Measurements from ENCODE around the gene CCDC40. TPM values are rescaled to one million over a fixed set of nuclear protein-coding genes. Genes with fewer than 3 reads are reported as not detected.

The CCDC40 gene
- total and polyA plus RNA-seq, 10 of the 15 experiments (the other 5 are each of a cell fraction or from before 2014, with no cell fraction given): 0.06 to 0.10 TPM; not detected in 8

DNA sequence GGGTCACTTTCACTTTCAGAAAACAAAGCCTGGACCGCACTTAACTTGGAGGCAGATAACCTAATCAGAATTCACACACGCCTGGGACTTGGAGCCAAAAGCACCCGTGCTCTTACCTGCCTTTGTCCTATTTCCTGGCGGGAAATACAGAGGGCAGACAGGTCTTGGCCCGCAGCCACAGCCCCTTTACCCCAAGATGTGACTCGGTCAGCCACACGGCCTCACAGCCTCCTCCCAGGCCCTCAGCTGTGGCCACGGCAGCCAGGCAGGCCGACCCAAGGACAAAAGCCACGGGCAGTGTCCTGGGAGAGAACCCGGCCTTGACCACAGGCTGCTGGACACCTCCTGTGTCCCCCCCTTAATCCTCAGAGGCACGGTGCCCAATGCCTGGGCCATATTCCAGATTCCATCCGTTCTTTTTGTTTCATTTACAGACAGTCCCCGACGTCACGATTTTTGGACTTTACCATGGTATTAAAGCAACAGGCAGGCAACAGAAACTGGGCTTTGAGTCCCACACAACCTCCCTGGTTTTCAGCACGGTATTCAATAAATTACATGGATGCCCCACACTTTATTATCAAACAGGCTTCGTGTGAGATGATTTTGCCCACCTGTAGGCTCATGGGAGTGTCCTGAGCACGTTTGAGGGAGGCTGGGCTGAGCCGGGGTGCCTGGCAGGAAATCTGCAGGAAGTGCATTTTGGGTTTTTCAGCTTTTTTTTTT is 34.8 kb downstream of the CCDC40 start:
- ATAC-seq: no peak
- Histone ChIP-seq H3K79me2 (ENCODE audit: control insufficient read depth, insufficient read depth, low read length) (no peaks in the 10 kb centered on the region), H3K9me3 (replicated peaks; ENCODE audit: control insufficient read depth, insufficient read depth, low read length) (no peaks in the 10 kb centered on the region), H3K4me2 (ENCODE audit: control insufficient read depth, insufficient read depth) (no peak overlapping the region), H3K27ac (ENCODE audit: control insufficient read depth, insufficient read depth) (no peak overlapping the region), H2AFZ (ENCODE audit: control insufficient read depth, low read depth, low read length) (no peak overlapping the region), H3K4me3 (no peak overlapping the region), H3K36me3 (ENCODE audit: control insufficient read depth in 2 of 2, insufficient read depth in 2 of 2, low read length in 1 of 2) (no peaks in the 10 kb centered on the region), H3K27me3 (replicated peaks in 1 of 2; ENCODE audit: control insufficient read depth in 2 of 2, insufficient read depth in 2 of 2, low read length in 1 of 2) (no peaks in the 10 kb centered on the region; a peak in 1 of 4 replicates), H3K4me1 (ENCODE audit: control insufficient read depth, insufficient read depth, low read length) (no peaks in the 10 kb centered on the region), H3K9ac (ENCODE audit: control insufficient read depth, insufficient read depth, low read length) (no peak overlapping the region), H4K20me1 (ENCODE audit: control insufficient read depth, insufficient read depth) (no peaks in the 10 kb centered on the region)
- CTCF ChIA-PET: no interaction called here
- intact Hi-C loops (cut with micrococcal nuclease; ENCODE audit: unreplicated experiment): no loop called here
- in situ Hi-C loops (cut with MboI): no loop called here
- no peak for FAIRE-seq
- BruUV-seq (replicated peaks): no TSS peak
- RAD21 ChIA-PET (ENCODE audit: unreplicated experiment): no interaction called here
- no peak for DNase-seq (ENCODE audit: low read depth, low spot score)
- 35% methylated on average over 20 of the region's 20 CpGs for WGBS (ENCODE audit: insufficient coverage, insufficient replicate concordance, low lambda C conversion rate, missing lambda C conversion rate)
- POLR2A ChIA-PET: no interaction called here
- SMC1A ChIA-PET (ENCODE audit: uncharacterized antibody, unreplicated experiment): no interaction called here
- TF ChIP-seq, protein P1, sequence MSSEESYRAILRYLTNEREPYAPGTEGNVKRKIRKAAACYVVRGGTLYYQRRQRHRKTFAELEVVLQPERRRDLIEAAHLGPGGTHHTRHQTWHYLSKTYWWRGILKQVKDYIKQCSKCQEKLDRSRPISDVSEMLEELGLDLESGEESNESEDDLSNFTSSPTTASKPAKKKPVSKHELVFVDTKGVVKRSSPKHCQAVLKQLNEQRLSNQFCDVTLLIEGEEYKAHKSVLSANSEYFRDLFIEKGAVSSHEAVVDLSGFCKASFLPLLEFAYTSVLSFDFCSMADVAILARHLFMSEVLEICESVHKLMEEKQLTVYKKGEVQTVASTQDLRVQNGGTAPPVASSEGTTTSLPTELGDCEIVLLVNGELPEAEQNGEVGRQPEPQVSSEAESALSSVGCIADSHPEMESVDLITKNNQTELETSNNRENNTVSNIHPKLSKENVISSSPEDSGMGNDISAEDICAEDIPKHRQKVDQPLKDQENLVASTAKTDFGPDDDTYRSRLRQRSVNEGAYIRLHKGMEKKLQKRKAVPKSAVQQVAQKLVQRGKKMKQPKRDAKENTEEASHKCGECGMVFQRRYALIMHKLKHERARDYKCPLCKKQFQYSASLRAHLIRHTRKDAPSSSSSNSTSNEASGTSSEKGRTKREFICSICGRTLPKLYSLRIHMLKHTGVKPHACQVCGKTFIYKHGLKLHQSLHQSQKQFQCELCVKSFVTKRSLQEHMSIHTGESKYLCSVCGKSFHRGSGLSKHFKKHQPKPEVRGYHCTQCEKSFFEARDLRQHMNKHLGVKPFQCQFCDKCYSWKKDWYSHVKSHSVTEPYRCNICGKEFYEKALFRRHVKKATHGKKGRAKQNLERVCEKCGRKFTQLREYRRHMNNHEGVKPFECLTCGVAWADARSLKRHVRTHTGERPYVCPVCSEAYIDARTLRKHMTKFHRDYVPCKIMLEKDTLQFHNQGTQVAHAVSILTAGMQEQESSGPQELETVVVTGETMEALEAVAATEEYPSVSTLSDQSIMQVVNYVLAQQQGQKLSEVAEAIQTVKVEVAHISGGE (CRISPR knock-in tag; IDR thresholded peaks at IDR 0.05): no peak
- no peak for TF ChIP-seq CBX5 (IDR thresholded peaks at IDR 0.05; ENCODE audit: low read depth)
- TF ChIP-seq, protein P2, sequence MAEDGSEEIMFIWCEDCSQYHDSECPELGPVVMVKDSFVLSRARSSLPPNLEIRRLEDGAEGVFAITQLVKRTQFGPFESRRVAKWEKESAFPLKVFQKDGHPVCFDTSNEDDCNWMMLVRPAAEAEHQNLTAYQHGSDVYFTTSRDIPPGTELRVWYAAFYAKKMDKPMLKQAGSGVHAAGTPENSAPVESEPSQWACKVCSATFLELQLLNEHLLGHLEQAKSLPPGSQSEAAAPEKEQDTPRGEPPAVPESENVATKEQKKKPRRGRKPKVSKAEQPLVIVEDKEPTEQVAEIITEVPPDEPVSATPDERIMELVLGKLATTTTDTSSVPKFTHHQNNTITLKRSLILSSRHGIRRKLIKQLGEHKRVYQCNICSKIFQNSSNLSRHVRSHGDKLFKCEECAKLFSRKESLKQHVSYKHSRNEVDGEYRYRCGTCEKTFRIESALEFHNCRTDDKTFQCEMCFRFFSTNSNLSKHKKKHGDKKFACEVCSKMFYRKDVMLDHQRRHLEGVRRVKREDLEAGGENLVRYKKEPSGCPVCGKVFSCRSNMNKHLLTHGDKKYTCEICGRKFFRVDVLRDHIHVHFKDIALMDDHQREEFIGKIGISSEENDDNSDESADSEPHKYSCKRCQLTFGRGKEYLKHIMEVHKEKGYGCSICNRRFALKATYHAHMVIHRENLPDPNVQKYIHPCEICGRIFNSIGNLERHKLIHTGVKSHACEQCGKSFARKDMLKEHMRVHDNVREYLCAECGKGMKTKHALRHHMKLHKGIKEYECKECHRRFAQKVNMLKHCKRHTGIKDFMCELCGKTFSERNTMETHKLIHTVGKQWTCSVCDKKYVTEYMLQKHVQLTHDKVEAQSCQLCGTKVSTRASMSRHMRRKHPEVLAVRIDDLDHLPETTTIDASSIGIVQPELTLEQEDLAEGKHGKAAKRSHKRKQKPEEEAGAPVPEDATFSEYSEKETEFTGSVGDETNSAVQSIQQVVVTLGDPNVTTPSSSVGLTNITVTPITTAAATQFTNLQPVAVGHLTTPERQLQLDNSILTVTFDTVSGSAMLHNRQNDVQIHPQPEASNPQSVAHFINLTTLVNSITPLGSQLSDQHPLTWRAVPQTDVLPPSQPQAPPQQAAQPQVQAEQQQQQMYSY (CRISPR knock-in tag; IDR thresholded peaks at IDR 0.05): no peak
- no peak for TF ChIP-seq CHD2 (IDR thresholded peaks at IDR 0.05; ENCODE audit: borderline replicate concordance, low read depth, low read length)
- no peak for TF ChIP-seq ZNF24 (IDR thresholded peaks at IDR 0.05)
- TF ChIP-seq LARP7 (IDR thresholded peaks at IDR 0.05): no peak
- TF ChIP-seq, protein P3, sequence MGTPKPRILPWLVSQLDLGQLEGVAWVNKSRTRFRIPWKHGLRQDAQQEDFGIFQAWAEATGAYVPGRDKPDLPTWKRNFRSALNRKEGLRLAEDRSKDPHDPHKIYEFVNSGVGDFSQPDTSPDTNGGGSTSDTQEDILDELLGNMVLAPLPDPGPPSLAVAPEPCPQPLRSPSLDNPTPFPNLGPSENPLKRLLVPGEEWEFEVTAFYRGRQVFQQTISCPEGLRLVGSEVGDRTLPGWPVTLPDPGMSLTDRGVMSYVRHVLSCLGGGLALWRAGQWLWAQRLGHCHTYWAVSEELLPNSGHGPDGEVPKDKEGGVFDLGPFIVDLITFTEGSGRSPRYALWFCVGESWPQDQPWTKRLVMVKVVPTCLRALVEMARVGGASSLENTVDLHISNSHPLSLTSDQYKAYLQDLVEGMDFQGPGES (IDR thresholded peaks at IDR 0.05): no peak
- no peak for TF ChIP-seq SUPT20H (IDR thresholded peaks at IDR 0.05; ENCODE audit: borderline replicate concordance, control insufficient read depth, low read depth, low read length)
- TF ChIP-seq, protein P4, sequence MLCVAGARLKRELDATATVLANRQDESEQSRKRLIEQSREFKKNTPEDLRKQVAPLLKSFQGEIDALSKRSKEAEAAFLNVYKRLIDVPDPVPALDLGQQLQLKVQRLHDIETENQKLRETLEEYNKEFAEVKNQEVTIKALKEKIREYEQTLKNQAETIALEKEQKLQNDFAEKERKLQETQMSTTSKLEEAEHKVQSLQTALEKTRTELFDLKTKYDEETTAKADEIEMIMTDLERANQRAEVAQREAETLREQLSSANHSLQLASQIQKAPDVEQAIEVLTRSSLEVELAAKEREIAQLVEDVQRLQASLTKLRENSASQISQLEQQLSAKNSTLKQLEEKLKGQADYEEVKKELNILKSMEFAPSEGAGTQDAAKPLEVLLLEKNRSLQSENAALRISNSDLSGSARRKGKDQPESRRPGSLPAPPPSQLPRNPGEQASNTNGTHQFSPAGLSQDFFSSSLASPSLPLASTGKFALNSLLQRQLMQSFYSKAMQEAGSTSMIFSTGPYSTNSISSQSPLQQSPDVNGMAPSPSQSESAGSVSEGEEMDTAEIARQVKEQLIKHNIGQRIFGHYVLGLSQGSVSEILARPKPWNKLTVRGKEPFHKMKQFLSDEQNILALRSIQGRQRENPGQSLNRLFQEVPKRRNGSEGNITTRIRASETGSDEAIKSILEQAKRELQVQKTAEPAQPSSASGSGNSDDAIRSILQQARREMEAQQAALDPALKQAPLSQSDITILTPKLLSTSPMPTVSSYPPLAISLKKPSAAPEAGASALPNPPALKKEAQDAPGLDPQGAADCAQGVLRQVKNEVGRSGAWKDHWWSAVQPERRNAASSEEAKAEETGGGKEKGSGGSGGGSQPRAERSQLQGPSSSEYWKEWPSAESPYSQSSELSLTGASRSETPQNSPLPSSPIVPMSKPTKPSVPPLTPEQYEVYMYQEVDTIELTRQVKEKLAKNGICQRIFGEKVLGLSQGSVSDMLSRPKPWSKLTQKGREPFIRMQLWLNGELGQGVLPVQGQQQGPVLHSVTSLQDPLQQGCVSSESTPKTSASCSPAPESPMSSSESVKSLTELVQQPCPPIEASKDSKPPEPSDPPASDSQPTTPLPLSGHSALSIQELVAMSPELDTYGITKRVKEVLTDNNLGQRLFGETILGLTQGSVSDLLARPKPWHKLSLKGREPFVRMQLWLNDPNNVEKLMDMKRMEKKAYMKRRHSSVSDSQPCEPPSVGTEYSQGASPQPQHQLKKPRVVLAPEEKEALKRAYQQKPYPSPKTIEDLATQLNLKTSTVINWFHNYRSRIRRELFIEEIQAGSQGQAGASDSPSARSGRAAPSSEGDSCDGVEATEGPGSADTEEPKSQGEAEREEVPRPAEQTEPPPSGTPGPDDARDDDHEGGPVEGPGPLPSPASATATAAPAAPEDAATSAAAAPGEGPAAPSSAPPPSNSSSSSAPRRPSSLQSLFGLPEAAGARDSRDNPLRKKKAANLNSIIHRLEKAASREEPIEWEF (IDR thresholded peaks at IDR 0.05; ENCODE audit: insufficient replicate concordance, low read depth, low read length): no peak
- no peak for TF ChIP-seq RFX5 (IDR thresholded peaks at IDR 0.05; ENCODE audit: low read depth, low read length)
